Gastroesophageal sphincter (tissue), 3 donors: ENCODE data around the gene CD300LB.
"Not testable (repeated sequence)": the region's sequence is repeated elsewhere in the genome, so short reads cannot be mapped to it uniquely, and the experiment has no call there.

Source experiments
- POLR2A ChIP-seq, 2 donors: fragments of 450-650 bp; IDR thresholded peaks; one replicate each; pipeline ENCODE4 v1.6.1; 2017; ENCODE audit warnings: antibody characterized with exemption in 2 of 2, mild to moderate bottlenecking in 2 of 2, moderate library complexity in 1 of 2
- TF ChIP-seq, protein P1 (sequence below), 4 experiments: fragments of 200-600 bp in 2 of 4; fragments of 450-650 bp in 2 of 4; sonication (generic) in 1 of 4; IDR thresholded peaks; one replicate each; pipeline ENCODE4 v1.5.1; 2017 to 2019; ENCODE audit warnings: antibody characterized with exemption in 4 of 4, mild to moderate bottlenecking in 2 of 4, moderate library complexity in 2 of 4

DNA sequence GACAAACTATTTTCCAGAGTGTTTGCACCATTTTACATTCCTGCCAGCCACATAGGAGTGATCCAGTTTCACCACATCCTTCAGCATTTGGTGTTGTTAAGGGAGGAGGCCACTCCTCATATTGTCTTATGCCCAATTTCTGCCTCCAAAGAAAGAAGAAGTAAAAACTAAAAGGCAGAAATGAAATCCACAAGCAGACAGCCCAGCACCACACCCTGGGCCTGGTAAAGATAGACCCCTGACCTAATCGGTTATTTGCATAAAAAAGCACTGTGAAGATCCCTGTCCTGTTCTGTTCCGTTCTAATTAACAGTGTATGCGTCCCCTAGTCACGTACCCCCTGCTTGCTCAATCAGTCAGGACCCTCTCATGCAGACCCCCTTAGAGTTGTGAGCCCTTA, 27.1 kb upstream of the CD300LB start:
- TF ChIP-seq, protein P1, sequence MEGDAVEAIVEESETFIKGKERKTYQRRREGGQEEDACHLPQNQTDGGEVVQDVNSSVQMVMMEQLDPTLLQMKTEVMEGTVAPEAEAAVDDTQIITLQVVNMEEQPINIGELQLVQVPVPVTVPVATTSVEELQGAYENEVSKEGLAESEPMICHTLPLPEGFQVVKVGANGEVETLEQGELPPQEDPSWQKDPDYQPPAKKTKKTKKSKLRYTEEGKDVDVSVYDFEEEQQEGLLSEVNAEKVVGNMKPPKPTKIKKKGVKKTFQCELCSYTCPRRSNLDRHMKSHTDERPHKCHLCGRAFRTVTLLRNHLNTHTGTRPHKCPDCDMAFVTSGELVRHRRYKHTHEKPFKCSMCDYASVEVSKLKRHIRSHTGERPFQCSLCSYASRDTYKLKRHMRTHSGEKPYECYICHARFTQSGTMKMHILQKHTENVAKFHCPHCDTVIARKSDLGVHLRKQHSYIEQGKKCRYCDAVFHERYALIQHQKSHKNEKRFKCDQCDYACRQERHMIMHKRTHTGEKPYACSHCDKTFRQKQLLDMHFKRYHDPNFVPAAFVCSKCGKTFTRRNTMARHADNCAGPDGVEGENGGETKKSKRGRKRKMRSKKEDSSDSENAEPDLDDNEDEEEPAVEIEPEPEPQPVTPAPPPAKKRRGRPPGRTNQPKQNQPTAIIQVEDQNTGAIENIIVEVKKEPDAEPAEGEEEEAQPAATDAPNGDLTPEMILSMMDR (IDR thresholded peaks at IDR 0.05): not testable (repeated sequence)
- TF ChIP-seq POLR2A (IDR thresholded peaks at IDR 0.05): not testable (repeated sequence)
